ENCODE results near the gene OR6X1.

The OR6X1 gene

GRCh38 chr11:123754101-123754568 is at the start of gene OR6X1:
OR6X1 (minus strand) TSS chr11:123754518; CDS start chr11:123754518, 0 bp downstream.
- no peak for DNase-seq

GRCh38 chr11:123801765-123802164 is 47.4 kb upstream of the OR6X1 start:
- DNase-seq: no peak

DNA sequence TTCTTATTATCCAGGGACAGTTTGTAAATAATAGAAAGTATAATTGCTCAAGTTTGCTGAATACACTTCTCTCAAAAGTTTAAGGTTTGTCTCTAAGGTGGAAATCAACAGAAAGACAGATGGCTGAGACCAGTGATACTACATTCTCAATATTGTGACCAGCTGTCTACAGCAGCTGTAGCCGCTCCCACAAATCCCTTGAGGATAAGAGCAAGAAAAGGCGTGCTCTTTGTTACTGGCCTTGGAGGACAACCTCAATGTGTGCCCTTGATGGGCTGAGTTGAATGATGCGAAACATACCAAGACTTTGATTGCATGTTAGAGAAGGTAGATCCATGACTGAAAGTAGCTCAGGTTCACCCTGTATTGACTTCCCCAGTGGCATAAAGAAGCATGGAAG is 45.7 kb upstream of the OR6X1 start:
- DNase-seq: no peak

- no peak for DNase-seq
Observed at GRCh38 chr11:123799438-123799837, 45.1 kb upstream of the OR6X1 start.

DNA sequence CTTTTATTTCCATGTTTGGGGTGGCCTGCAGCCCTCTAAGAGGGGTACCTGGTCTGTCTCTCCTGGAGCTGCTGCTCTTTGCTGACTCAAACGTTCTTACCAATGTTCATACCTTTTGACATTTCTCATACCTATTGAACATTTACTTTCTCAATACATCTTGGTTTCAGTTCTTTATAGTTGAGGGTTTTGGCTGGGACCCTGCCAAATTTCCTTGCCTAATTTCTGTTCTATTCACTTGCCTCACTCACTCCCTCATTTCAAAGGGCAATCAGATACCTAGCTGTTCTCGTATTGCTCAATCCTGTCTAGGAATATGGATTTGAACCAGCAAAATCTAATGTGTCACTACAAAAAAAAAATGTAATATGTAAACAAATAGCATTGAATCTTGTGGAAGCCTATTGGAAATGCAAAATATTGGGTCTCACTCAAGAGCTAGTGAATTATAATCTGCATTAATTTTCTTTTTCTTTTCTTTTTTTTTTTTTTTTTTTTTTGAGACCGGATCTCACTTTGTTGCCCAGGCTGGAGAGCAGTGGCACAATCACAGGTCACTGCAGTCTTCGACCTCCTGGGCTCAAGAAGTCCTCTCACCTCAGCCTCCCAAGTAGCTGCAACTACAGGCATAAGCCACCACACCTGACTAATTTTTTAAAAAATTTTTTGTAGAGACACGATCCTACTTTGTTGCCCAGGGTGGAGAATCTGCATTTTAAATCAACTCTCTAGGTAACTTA is 44.4 kb upstream of the OR6X1 start:
- peak; percentile 8 for DNase-seq

GRCh38 chr11:123798079-123798478 is 43.8 kb upstream of the OR6X1 start:
- no peak for DNase-seq

DNA sequence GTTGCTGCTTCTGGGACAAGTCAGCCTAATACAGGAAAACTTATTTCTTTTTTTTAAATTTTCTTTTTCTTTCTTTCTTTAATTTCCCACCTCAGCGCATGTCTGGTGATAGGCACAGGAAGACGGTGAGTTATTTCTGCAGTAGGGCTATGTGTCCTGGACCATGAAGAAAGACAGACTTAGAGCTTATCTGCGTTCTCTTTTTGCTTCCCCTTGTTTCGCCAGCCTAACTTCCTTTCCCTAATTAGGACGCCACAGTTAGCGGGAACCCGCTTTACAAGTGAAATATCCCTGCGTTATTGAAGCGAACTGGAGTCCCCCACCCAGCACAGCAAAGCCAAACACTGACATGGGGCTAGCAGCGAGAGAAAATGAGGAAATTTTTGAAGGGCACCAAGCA is 43.2 kb upstream of the OR6X1 start:
- no peak for DNase-seq

- no peak for DNase-seq
Observed at GRCh38 chr11:123797114-123797513, 42.8 kb upstream of the OR6X1 start.

GRCh38 chr11:123796226-123796625 is 41.9 kb upstream of the OR6X1 start:
- no peak for DNase-seq

DNA sequence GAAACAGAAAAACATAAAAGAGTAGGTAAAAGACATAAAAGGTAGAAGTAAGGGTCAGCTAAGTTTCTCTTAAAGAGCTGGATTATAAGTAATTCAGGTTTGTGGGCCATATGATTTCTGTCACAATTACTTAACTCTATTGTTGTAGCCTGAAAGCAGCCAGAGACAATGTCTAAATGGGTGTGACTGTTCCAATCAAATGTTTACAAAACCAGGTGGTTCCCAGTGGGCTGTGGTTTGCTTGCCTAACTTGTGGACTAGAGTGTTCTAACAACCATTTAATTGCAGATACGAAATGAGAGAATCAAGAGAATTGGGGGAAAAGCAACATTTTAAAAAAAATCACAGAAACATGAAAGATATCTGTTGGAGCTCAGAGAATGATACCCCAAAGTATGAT is 29.2 kb upstream of the OR6X1 start:
- DNase-seq: no peak

- no peak for DNase-seq
Observed at GRCh38 chr11:123778511-123778910, 24.2 kb upstream of the OR6X1 start.

GRCh38 chr11:123775715-123776549 is 21.6 kb upstream of the OR6X1 start:
- no peak for DNase-seq

- no peak for DNase-seq
Observed at GRCh38 chr11:123775289-123775688, 21.0 kb upstream of the OR6X1 start.

GRCh38 chr11:123773959-123774358 is 19.6 kb upstream of the OR6X1 start:
- DNase-seq: no peak

- DNase-seq: no peak
Observed at GRCh38 chr11:123773026-123773425, 18.7 kb upstream of the OR6X1 start.

DNA sequence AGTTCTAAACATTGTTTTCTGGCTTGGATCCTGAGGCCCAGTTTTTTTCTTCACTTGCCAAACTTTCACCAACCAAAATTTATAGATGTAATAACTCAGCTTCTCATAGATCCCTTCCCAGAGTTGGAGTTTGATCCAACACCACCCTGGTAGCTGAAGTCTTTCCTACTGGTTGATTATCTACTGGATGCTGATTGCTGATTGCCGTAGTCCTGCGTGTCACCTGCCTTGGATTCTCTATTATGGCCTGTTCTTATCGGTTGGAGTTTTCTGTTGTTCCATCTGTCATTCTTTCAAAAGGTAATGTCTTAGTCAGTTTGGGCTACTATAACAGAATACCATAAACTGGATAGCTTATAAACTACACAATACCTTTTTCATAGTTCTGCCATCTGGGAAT is 17.3 kb upstream of the OR6X1 start:
- DNase-seq: no peak

DNA sequence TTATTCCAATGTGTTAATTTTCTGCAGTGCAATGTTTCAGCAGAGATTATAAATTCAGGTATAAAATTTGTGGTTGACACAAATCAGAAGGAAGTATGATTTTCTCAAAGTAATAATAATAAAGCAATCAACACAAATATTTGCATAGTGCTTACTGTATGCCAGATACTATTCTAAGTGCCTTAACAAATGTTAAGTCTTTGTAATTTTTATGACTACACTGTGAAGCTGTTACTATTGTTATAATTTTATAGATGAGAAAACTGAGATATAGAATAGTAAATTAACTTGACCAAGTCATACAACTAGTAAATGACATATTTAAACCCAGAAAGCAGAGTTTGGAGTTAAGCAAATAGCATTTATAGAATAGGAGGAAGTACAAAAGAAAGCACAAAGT is 16.4 kb upstream of the OR6X1 start:
- no peak for DNase-seq

DNA sequence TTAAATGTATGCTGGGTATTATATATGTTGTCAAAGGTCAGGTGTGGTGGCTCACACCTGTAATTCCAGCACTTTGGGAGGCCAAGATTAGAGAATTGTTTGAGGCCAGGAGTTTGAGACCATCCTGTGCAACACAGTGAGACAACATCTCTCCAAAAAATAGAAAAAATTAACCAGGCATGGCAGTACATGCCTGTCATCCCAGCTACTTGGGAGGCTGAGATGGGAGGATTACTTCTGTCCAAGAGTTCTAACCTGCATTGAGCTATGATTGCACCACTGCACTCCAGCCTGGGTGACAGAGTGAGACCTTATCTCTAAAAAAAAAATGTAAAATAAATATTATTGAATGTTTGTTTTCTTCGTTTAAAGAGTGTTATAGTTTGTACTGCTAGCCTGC is 11.3 kb upstream of the OR6X1 start:
- no peak for DNase-seq

GRCh38 chr11:123762422-123762821 is 8.1 kb upstream of the OR6X1 start:
- no peak for DNase-seq

GRCh38 chr11:123760894-123761293 is 6.6 kb upstream of the OR6X1 start:
- DNase-seq: no peak

GRCh38 chr11:123757976-123758375 is 3.7 kb upstream of the OR6X1 start:
- DNase-seq: no peak

DNA sequence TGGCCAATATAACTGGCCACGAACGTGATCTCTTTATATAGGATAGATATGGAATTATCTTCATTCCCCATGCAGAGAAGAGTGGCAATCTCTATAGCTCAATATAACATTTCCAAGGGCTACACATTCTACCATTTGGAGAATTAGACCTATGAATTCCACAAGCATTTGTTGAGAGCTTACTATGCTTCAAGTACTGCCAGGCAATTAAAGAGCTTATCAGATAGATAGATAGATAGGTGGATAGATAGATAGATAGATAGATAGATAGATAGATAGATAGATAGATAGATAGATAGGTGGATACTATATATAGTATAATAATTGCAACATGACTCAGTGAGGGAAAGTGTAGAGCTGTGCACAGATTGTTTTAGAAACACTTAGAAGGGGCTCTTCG is 1.5 kb upstream of the OR6X1 start:
- DNase-seq: no peak

DNA sequence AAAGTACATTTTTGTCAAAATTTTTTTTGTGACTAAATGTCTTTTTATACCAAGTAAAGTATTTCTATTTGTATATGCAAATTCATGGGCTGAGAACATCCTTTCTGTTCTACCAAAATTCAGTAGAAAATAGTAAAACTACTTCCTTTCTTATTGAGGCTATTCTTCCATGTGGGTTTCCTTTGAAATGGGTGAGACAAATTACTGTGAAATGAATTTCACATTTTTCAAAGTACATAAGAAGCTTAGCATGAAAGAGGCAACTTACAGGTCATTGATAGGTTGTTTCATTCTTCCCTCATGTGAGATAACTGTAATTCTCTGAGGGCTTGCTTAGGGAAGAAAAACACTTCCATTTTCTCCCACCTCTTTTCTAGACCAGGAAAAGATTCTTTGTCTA is 1.0 kb upstream of the OR6X1 start:
- no peak for DNase-seq

DNA sequence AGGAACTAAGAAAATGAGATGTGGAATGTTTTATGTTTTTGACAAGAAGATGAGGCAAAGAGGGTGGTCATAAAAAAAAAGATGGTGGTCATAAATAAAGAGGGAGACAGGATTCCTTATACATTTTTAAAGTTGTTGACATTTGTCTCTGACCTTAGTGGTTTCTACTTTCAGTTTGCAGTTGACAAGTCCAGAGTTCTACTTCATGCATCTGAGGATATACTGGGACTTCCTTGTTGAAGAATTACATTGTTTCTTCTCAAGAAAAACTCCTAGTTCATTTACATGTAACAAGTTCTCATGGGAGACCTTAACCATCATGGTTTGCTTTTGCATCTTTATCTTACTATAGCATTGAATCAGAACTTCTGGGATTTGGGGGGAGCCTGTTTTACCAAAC is 1.2 kb downstream of the OR6X1 start:
- no peak for DNase-seq
